IMR-90 (cell line): ENCODE results near the gene CD163. TPM values are rescaled to one million over a fixed set of nuclear protein-coding genes. Genes with fewer than 3 reads are reported as not detected.

Experiments used
- ATAC-seq: fragments of 200-7000 bp; cut with Tn5 transposase; 2 replicates; pipeline ENCODE4 v1.9.1; 2020; ENCODE audit warnings: low read depth, mild to moderate bottlenecking, moderate library complexity
- BruUV-seq: library from RNA; stranded (reverse); fragments of 400-500 nt; replicated peaks from 2 replicates; lab custom pipeline; 2021; lab: Mats Ljungman, UMichigan
- CTCF ChIA-PET: fragments of 300-600 bp; formaldehyde crosslinking; extraction: SDS; loops from one replicate; lab custom pipeline; 2021; ENCODE audit warnings: antibody characterized with exemption; lab: Yijun Ruan, JAX
- POLR2A ChIA-PET: fragments of 300-600 bp; sonication (Branson Sonifier 250); formaldehyde crosslinking; loops from one replicate; lab custom pipeline; 2022; ENCODE audit warnings: antibody characterized with exemption; ENCODE audit not compliant: unreplicated experiment; lab: Charles Lee
- DNase-seq: peaks from one replicate; pipeline ENCODE4 v3.0.0; 2013
- H2AFZ ChIP-seq: replicated peaks from 2 replicates; pipeline ENCODE3; 2013; ENCODE audit warnings: low read length, mild to moderate bottlenecking; ENCODE audit not compliant: poor library complexity
- H2AK5ac ChIP-seq: 2 replicates; pipeline ENCODE4 v1.6.1; 2013; ENCODE audit warnings: low read depth, low read length, inconsistent platforms
- H2AK9ac ChIP-seq: replicated peaks from 2 replicates; pipeline ENCODE3; 2013; ENCODE audit warnings: mild to moderate bottlenecking, low read depth, low read length, moderate library complexity; ENCODE audit not compliant: poor library complexity
- H2BK120ac ChIP-seq: 2 replicates; pipeline ENCODE4 v1.6.1; 2013; ENCODE audit warnings: low read depth, low read length, inconsistent platforms
- H2BK15ac ChIP-seq: 3 replicates; pipeline ENCODE4 v1.6.1; 2013; ENCODE audit warnings: low read depth, low read length, inconsistent platforms
- H2BK20ac ChIP-seq: 2 replicates; pipeline ENCODE4 v1.6.1; 2013; ENCODE audit warnings: low read depth, mild to moderate bottlenecking, inconsistent platforms, low read length, moderate library complexity
- H2BK5ac ChIP-seq: 2 replicates; pipeline ENCODE4 v1.6.1; 2013; ENCODE audit warnings: mild to moderate bottlenecking, low read depth, low read length, inconsistent platforms; ENCODE audit not compliant: poor library complexity, severe bottlenecking
- H3K14ac ChIP-seq: replicated peaks from 2 replicates; pipeline ENCODE4 v1.6.1; 2013; ENCODE audit warnings: low read depth, low read length, inconsistent platforms
- H3K18ac ChIP-seq: 2 replicates; pipeline ENCODE4 v1.6.1; 2013; ENCODE audit warnings: low read depth, low read length, control low read depth
- H3K23ac ChIP-seq: 2 replicates; pipeline ENCODE4 v1.6.1; 2013; ENCODE audit warnings: low read depth, low read length, inconsistent platforms
- H3K27ac ChIP-seq: 2 replicates; pipeline ENCODE4 v1.5.1; 2013; ENCODE audit warnings: mild to moderate bottlenecking, control low read depth, low read length; ENCODE audit not compliant: insufficient read depth
- H3K27me3 ChIP-seq: 2 replicates; pipeline ENCODE4 v1.6.1; 2013; ENCODE audit warnings: low read length; ENCODE audit not compliant: control insufficient read depth, insufficient read depth
- H3K36me3 ChIP-seq: 2 replicates; pipeline ENCODE4 v1.6.1; 2013; ENCODE audit warnings: low read length, mixed read lengths; ENCODE audit not compliant: control insufficient read depth, insufficient read depth
- H3K4ac ChIP-seq: 2 replicates; pipeline ENCODE4 v1.6.1; 2013; ENCODE audit warnings: low read depth, low read length, inconsistent platforms
- H3K4me1 ChIP-seq: 2 replicates; pipeline ENCODE4 v1.6.1; 2013; ENCODE audit warnings: low read length, mixed read lengths; ENCODE audit not compliant: control insufficient read depth, insufficient read depth
- H3K4me2 ChIP-seq: 2 replicates; pipeline ENCODE4 v1.6.1; 2013; ENCODE audit warnings: low read depth, mild to moderate bottlenecking, control low read depth, low read length, moderate library complexity
- H3K4me3 ChIP-seq: 2 replicates; pipeline ENCODE4 v1.5.1; 2013; ENCODE audit warnings: low read depth, mild to moderate bottlenecking, control low read depth, low read length, moderate library complexity; ENCODE audit not compliant: insufficient read depth
- H3K56ac ChIP-seq: 2 replicates; pipeline ENCODE4 v1.6.1; 2013; ENCODE audit warnings: low read length, inconsistent platforms; ENCODE audit not compliant: insufficient read depth; ENCODE audit errors: extremely low read depth
- H3K79me1 ChIP-seq, 2 experiments: 2 replicates each; pipeline ENCODE4 v1.6.1; 2013; ENCODE audit warnings: low read length in 2 of 2, inconsistent platforms in 1 of 2, low read depth in 1 of 2
- H3K9ac ChIP-seq: 2 replicates; pipeline ENCODE4 v1.6.1; 2013; ENCODE audit warnings: low read depth, low read length, control low read depth
- H3K9me1 ChIP-seq: 2 replicates; pipeline ENCODE4 v1.6.1; 2013; ENCODE audit warnings: low read length, inconsistent platforms; ENCODE audit not compliant: insufficient read depth
- H3K9me3 ChIP-seq: 2 replicates; pipeline ENCODE4 v1.6.1; 2013; ENCODE audit warnings: low read length; ENCODE audit not compliant: control insufficient read depth, insufficient read depth
- H4K20me1 ChIP-seq: 2 replicates; pipeline ENCODE4 v1.6.1; 2013; ENCODE audit warnings: low read length, inconsistent platforms; ENCODE audit not compliant: insufficient read depth
- H4K5ac ChIP-seq: 2 replicates; pipeline ENCODE4 v1.6.1; 2013; ENCODE audit warnings: mild to moderate bottlenecking, low read depth, low read length, control low read depth
- H4K8ac ChIP-seq, 2 experiments: 2 replicates each; pipeline ENCODE4 v1.6.1; 2013; ENCODE audit warnings: low read depth in 2 of 2, low read length in 2 of 2, control low read depth in 1 of 2, inconsistent platforms in 1 of 2
- H4K91ac ChIP-seq: 2 replicates; pipeline ENCODE4 v1.6.1; 2013; ENCODE audit warnings: low read depth, low read length, inconsistent platforms; ENCODE audit not compliant: insufficient read depth
- BHLHE40 ChIP-seq: fragments of 150-350 bp; IDR thresholded peaks from 2 replicates; pipeline ENCODE4 v1.6.1; 2016; ENCODE audit warnings: mild to moderate bottlenecking, low read depth, low read length
- FOS ChIP-seq: fragments of 150-350 bp; IDR thresholded peaks from 2 replicates; pipeline ENCODE4 v1.6.1; 2016; ENCODE audit warnings: low read depth, low read length
- MXI1 ChIP-seq: IDR thresholded peaks from 2 replicates; pipeline ENCODE4 v1.6.1; 2012; ENCODE audit warnings: low read depth, mild to moderate bottlenecking, low read length, moderate library complexity, borderline replicate concordance
- NFE2L2 ChIP-seq: fragments of 150-350 bp; IDR thresholded peaks from 2 replicates; pipeline ENCODE4 v1.6.1; 2016; ENCODE audit warnings: low read depth, mild to moderate bottlenecking, low read length
- POLR2A ChIP-seq: IDR thresholded peaks from 2 replicates; pipeline ENCODE4 v1.6.1; 2012; ENCODE audit warnings: mild to moderate bottlenecking, low read depth, low read length
- RAD21 ChIP-seq: IDR thresholded peaks from 2 replicates; pipeline ENCODE4 v1.6.1; 2012; ENCODE audit warnings: low read length, improper control_type of control experiment
- RCOR1 ChIP-seq: IDR thresholded peaks from 2 replicates; pipeline ENCODE4 v1.6.1; 2012; ENCODE audit warnings: mild to moderate bottlenecking, low read length, improper control_type of control experiment; ENCODE audit not compliant: insufficient replicate concordance
- RFX5 ChIP-seq: IDR thresholded peaks from 2 replicates; pipeline ENCODE4 v1.8.0; 2012; ENCODE audit warnings: low read depth, mild to moderate bottlenecking, low read length, moderate library complexity
- SMC3 ChIP-seq: fragments of 150-350 bp; IDR thresholded peaks from 2 replicates; pipeline ENCODE4 v1.6.1; 2016; ENCODE audit warnings: low read depth, mild to moderate bottlenecking, antibody characterized with exemption, low read length, moderate library complexity
- USF2 ChIP-seq: fragments of 150-350 bp; IDR thresholded peaks from 2 replicates; pipeline ENCODE4 v1.6.1; 2017; ENCODE audit warnings: mild to moderate bottlenecking, antibody characterized with exemption, low read length, low read depth
- WGBS, 2 experiments: methylation state at CpG; one replicate each; pipeline versions ENCODE4 v1.1.5 to v1.1.7; 2013; ENCODE audit warnings: missing lambda C conversion rate in 2 of 2; ENCODE audit not compliant: insufficient read length in 1 of 2; ENCODE audit errors: extremely low coverage in 2 of 2; 5-methylcytosine and 5-hydroxymethylcytosine counted together
- dilution Hi-C: fragments of 300-500 bp; cut with HindIII; formaldehyde crosslinking; loops from one replicate; pipeline ENCODE4 v1.14.3; 2018; ENCODE audit warnings: low sequenced_read_pairs; ENCODE audit not compliant: unreplicated experiment
- in situ Hi-C: fragments of 300-500 bp; cut with MboI; formaldehyde crosslinking; loops from 3 replicates; pipeline ENCODE4 v1.14.3; 2019; ENCODE audit warnings: low sequenced_read_pairs, inconsistent platforms, mixed read lengths
- intact Hi-C: fragments of 100-400 bp; cut with micrococcal nuclease; formaldehyde crosslinking; loops from 2 replicates; pipeline ENCODE4 v1.10.0; 2022
- polyA plus RNA-seq, 3 experiments: library from polyadenylated mRNA; depleted of rRNA; stranded (reverse); fragments of >200 nt; gene quantifications; 2 replicates each; pipeline ENCODE4 v1.2.3, GENCODE V29; 2012; ENCODE audit warnings: low replicate concordance in 1 of 3
- total RNA-seq: library from RNA; depleted of rRNA; stranded (reverse); fragments of >200 nt; gene quantifications from 2 replicates; pipeline ENCODE4 v1.2.3, GENCODE V29; 2012
- TF ChIP-seq, protein P1 (sequence below): conservative IDR thresholded peaks from 2 replicates; pipeline ENCODE4 v1.5.1; 2012; ENCODE audit warnings: mild to moderate bottlenecking, low read depth, low read length, improper control_type of control experiment
- TF ChIP-seq, protein P2 (sequence below): fragments of 150-350 bp; IDR thresholded peaks from 2 replicates; pipeline ENCODE4 v1.6.1; 2016; ENCODE audit warnings: low read depth, mild to moderate bottlenecking, low read length, moderate library complexity, borderline replicate concordance

The CD163 gene
- total and polyA plus RNA-seq, 2 of the 4 experiments (the other 2 are of a cell fraction): not detected

- ChIA-PET CTCF (no interaction called here), POLR2A (no interaction called here)
- in situ Hi-C loops (no loop called here), dilution Hi-C loops (no loop called here), intact Hi-C loops (no loop called here)
- Histone ChIP-seq H3K56ac (no peak overlapping the region), H3K4me3 (no peak overlapping the region), H3K9me1 (no peaks in the 10 kb centered on the region), H3K27ac (no peak overlapping the region), H3K4ac (no peak overlapping the region), H3K4me2 (no peak overlapping the region), H3K14ac (no peak overlapping the region), H3K18ac (no peak overlapping the region), H2BK5ac (no peak overlapping the region), H2AFZ (no peak overlapping the region), H3K23ac (no peak overlapping the region), H4K20me1 (no peaks in the 10 kb centered on the region), H3K9ac (no peak overlapping the region), H2AK5ac (no peak overlapping the region), H2BK15ac (no peak overlapping the region), H3K36me3 (no peaks in the 10 kb centered on the region), H2BK20ac (no peak overlapping the region), H4K5ac (no peak overlapping the region), H4K91ac (no peak overlapping the region), H3K4me1 (no peaks in the 10 kb centered on the region), H3K9me3 (peaks cover 4% of the 10 kb centered on the region; the same call in 1 of the 2 replicates), H3K27me3 (no peaks in the 10 kb centered on the region; the same call in 1 of the 2 replicates), H2BK120ac (no peak overlapping the region), H4K8ac (no peak overlapping the region), H3K79me1 (no peaks in the 10 kb centered on the region), H2AK9ac (no peak overlapping the region)
- no TSS peak for BruUV-seq
- WGBS, 2 experiments: no CpG with 5 or more reads among the region's 4 CpGs
- no peak for DNase-seq
- no peak for TF ChIP-seq BHLHE40
- TF ChIP-seq, protein P1, sequence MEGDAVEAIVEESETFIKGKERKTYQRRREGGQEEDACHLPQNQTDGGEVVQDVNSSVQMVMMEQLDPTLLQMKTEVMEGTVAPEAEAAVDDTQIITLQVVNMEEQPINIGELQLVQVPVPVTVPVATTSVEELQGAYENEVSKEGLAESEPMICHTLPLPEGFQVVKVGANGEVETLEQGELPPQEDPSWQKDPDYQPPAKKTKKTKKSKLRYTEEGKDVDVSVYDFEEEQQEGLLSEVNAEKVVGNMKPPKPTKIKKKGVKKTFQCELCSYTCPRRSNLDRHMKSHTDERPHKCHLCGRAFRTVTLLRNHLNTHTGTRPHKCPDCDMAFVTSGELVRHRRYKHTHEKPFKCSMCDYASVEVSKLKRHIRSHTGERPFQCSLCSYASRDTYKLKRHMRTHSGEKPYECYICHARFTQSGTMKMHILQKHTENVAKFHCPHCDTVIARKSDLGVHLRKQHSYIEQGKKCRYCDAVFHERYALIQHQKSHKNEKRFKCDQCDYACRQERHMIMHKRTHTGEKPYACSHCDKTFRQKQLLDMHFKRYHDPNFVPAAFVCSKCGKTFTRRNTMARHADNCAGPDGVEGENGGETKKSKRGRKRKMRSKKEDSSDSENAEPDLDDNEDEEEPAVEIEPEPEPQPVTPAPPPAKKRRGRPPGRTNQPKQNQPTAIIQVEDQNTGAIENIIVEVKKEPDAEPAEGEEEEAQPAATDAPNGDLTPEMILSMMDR: no peak
- TF ChIP-seq USF2: no peak
- TF ChIP-seq, protein P2, sequence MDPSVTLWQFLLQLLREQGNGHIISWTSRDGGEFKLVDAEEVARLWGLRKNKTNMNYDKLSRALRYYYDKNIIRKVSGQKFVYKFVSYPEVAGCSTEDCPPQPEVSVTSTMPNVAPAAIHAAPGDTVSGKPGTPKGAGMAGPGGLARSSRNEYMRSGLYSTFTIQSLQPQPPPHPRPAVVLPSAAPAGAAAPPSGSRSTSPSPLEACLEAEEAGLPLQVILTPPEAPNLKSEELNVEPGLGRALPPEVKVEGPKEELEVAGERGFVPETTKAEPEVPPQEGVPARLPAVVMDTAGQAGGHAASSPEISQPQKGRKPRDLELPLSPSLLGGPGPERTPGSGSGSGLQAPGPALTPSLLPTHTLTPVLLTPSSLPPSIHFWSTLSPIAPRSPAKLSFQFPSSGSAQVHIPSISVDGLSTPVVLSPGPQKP: no peak
- no peak for TF ChIP-seq MXI1
- TF ChIP-seq SMC3: no peak
- no peak for TF ChIP-seq FOS
- no peak for TF ChIP-seq RAD21
- TF ChIP-seq RFX5: no peak
- TF ChIP-seq POLR2A: no peak
- no peak for TF ChIP-seq NFE2L2
- no peak for TF ChIP-seq RCOR1
- no peak for ATAC-seq
These were observed 18.5 kb downstream of the CD163 start for GRCh38 chr12:7485095-7485494.
